DMS 273 (cell line): ENCODE data around the gene METTL24.
A peak's percentile ranks its signal among the peaks of the same experiment; 100 is the strongest.

ENCODE experiments used
- DNase-seq: peaks from one replicate; lab custom pipeline; 2025; ENCODE audit not compliant: unreplicated experiment; lab: John Stamatoyannopoulos, UW

The METTL24 gene

GRCh38 chr6:110357664-110358552 is at the start of gene METTL24:
TSS of gene METTL24 (minus strand) at chr6:110358349. CDS start at chr6:110358272, 77 bp downstream.
- peak; percentile 77 for DNase-seq

GRCh38 chr6:110404607-110405006 is 46.5 kb upstream of the METTL24 start:
- DNase-seq: no peak

- DNase-seq: no peak
Observed at GRCh38 chr6:110401585-110402176, 43.5 kb upstream of the METTL24 start.

GRCh38 chr6:110400208-110400607 is 42.1 kb upstream of the METTL24 start:
- no peak for DNase-seq

GRCh38 chr6:110399219-110400071 is 41.3 kb upstream of the METTL24 start:
- no peak for DNase-seq

- no peak for DNase-seq
Observed at GRCh38 chr6:110398778-110399177, 40.6 kb upstream of the METTL24 start.

- no peak for DNase-seq
Observed at GRCh38 chr6:110395221-110395620, 37.1 kb upstream of the METTL24 start.

- DNase-seq: no peak
Observed at GRCh38 chr6:110394409-110394808, 36.3 kb upstream of the METTL24 start.

- DNase-seq: no peak
Observed at GRCh38 chr6:110392727-110393126, 34.6 kb upstream of the METTL24 start.

- DNase-seq: no peak
Observed at GRCh38 chr6:110390404-110390803, 32.3 kb upstream of the METTL24 start.

- DNase-seq: no peak
Observed at GRCh38 chr6:110389689-110390382, 31.7 kb upstream of the METTL24 start.

- DNase-seq: no peak
Observed at GRCh38 chr6:110387986-110388385, 29.8 kb upstream of the METTL24 start.

GRCh38 chr6:110385458-110385863 is 27.3 kb upstream of the METTL24 start:
- no peak for DNase-seq

- no peak for DNase-seq
Observed at GRCh38 chr6:110378552-110378951, 20.4 kb upstream of the METTL24 start.

GRCh38 chr6:110369066-110369465 is 10.9 kb upstream of the METTL24 start:
- DNase-seq: no peak

- DNase-seq: no peak
Observed at GRCh38 chr6:110368284-110368683, 10.1 kb upstream of the METTL24 start.

GRCh38 chr6:110367825-110368224 is 9.7 kb upstream of the METTL24 start:
- DNase-seq: no peak

- no peak for DNase-seq
Observed at GRCh38 chr6:110366975-110367374, 8.8 kb upstream of the METTL24 start.

GRCh38 chr6:110366256-110366655 is 8.1 kb upstream of the METTL24 start:
- peak; percentile 16 for DNase-seq

GRCh38 chr6:110364364-110365105 is 6.4 kb upstream of the METTL24 start:
- no peak for DNase-seq
